SK-N-MC (cell line): ENCODE data around the gene GDPD3.

Source experiments
- EZH2 ChIP-seq: fragments of 200-600 bp; sonication (generic); IDR thresholded peaks from one replicate; pipeline ENCODE4 v1.6.1; 2017; ENCODE audit warnings: antibody characterized with exemption
- FOXP2 ChIP-seq: optimal IDR thresholded peaks from 2 replicates; pipeline ENCODE3; 2011; ENCODE audit warnings: mild to moderate bottlenecking, moderate library complexity; ENCODE audit not compliant: insufficient read depth; ENCODE audit errors: extremely low read length, control extremely low read depth
- POLR2AphosphoS5 ChIP-seq: IDR thresholded peaks from 2 replicates; pipeline ENCODE4 v1.6.1; 2012; ENCODE audit warnings: mild to moderate bottlenecking, low read depth, low read length, borderline replicate concordance

DNA sequence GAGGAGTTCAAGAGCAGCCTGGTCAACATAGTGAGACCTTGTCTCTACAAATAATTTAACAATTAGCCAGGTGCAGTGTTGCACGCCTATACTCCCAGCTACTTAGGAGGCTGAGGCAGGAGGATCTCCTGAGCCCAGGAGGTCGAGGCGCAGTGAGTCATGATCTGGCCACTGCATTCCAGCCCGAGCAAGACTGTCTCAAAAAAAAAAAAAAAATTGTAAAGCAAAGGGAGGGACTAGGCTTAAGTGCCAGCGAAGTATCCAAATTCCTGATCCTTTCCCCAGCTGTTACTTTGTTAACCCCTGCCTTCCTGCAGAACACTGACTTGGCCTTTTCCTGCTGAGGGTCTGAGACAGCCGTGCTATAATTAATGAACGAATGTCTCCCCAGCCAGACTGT lies 2.7 kb downstream of the GDPD3 start:
- no peak for TF ChIP-seq FOXP2
- no peak for TF ChIP-seq POLR2AphosphoS5
- TF ChIP-seq EZH2 = no peak
